Measurements from ENCODE around the gene MAD1L1.
A peak's percentile ranks its signal among the peaks of the same experiment; 100 is the strongest.

The MAD1L1 gene

DNA sequence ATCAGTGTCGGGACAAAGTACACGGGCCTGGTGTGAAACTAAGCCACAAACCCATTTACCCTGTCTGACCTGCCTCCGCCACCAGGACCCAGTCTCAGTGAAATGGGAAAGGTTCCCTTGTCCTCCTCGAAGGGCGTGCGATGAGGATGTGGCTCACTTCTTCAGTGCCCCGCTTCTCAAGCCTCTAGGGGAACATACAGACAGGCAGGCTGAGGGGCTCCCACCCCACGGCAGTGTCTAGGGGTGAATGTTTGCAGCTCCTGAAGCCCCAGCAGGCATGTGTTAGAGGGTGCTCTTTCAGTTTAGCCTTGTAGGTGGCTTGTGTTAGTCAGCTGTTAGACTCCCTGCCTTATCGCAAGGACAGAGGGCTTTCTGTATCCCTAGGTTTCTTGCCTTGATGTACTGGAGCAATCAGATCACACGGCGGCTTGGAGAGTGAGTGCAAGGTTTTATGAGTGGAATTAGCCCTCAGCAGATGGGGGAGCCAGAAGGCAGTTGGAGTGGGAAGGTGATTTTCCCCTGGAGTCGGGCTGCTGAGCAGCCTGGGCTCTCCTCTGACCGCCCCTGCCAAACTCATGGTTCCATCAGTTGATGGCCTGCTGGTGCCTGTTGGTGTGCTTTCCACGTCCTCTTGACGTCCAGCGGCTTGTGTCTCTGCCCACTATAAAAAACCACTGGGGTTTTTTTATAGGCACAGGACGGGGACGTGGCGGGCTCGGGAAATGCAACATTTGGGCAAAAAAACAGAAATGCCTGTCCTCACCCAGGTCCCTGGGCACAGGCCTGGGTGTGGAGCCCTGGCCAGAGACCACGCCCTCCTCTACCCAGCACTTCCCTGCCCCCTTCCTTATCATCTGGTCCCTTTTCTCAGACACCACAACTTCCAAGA, 10.0 kb upstream of the MAD1L1 start:
- DNase-seq (ENCODE audit: low read depth in 2 of 2) = no peak

DNA sequence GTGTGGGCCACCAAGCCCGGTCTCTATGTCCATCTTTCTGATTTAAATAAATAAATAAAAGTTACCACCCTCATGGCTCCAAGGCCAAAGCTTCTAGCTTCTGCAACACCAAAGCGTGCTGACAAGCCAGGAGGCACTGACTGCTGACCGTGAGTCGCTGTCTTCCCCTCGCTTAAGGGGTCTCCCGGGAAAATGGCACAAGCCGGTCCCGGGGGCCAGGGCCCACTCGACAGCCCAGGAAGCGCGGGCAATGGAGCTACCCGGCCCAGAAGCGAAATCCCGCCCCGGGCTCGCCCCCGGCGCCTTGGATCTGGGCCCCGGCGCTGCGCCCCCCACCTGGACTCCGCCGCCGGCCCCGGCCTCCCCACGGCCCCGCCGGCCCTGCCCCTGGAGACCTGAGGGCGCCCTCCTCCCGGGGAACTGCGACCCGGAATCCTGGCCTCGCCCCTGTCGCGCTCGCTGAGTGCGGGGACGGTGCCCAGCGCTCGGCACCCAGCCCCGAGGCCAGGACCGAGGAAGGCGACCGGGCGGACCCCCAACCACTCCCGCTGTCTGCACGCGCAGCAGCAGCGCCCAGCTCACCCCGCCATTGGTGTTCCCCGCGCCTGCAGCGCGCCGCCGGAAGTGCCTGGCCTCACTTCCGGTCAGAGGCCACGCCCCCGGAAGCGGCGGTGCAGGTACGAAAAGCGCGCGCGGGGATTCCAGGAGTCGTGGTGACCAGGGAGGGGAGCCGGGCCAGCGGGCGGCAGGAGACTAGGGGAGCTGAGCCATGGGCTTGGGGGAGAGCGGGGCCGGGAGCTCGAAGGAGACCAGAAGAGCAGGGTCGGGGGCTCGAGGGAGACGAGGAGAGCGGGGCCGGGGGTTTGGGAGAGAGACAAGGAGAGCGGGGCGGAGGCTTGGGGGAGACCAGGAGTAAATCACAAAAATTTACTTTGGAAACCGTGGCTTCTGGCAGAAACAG, 9.1 kb upstream of the MAD1L1 start, which contains the start of the genes MRM2 and NUDT1:
Gene MRM2, minus strand, starts transcription at position 626 of the 961 bp plus-strand sequence. Its CDS starts 36 bp downstream, at position 590.
Gene NUDT1, plus strand, starts transcription at position 647 of the 961 bp plus-strand sequence. CDS start 2,349 bp downstream, outside the sequence.
- DNase-seq (ENCODE audit: low read depth in 2 of 2) = peak; percentile 35 to 66

DNA sequence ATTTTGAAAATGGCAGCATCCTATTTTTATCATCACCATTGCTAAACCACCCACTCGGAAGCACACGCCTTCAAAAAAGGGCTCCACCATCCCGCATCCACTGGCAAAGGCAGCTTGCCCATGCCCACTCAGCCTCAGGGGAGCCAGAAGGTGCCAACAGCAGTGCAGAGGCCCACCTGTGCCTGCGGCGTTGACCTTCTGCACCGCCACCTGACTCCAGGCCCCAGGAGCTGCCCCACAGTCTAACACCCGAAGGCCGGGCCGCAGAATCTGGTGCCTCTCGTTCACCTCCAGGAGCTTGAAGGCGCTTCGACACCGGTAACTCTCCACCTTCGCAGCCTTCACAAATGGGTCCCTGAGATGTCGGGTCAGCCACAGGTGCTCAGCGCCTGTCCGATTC, 6.5 kb upstream of the MAD1L1 start:
- no peak for DNase-seq (ENCODE audit: low read depth in 2 of 2)

DNA sequence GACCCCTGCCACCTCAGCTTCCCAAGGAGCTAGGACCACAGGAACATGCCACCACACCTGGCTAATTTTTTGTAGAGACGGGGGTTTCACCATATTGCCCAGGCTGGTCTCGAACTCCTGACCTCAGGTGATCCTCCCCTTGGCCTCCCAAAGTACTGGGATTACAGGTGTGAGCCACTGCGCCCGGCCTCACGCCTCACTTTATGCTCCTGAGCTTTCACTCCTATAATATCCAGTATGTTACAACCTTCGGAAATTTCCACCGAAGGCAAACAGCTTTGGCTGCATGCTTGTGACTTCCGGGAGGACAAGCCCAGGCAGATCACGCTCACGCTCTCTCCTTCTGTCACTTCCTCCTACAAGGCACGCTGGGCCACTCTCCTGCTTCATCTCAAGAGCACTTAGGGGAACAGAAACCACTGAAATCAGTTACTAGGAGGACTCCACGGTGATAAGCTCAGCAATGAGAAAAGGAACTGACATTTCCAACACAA, 4.4 kb upstream of the MAD1L1 start:
- no peak for DNase-seq (ENCODE audit: low read depth in 2 of 2)

DNA sequence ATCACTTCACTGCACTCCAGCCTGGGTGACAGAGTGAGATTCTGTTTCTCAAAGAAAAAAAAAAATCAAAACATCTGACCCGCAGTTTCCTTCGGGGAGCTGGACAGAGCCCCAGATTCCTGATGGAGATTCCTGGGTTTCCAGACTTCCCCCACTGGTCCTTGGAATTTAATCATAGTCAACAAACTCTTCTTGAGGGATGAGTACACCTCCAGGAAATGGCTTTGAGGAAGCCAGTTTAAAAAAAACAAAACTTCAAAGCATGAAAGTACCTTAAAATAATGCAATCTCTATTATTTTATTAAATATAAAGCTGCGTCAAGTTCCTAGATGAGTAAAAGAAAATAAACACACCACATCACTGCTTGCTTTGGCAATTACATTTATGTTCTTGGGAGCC, 1.2 kb upstream of the MAD1L1 start:
- DNase-seq (ENCODE audit: low read depth in 2 of 2) = no peak

DNA sequence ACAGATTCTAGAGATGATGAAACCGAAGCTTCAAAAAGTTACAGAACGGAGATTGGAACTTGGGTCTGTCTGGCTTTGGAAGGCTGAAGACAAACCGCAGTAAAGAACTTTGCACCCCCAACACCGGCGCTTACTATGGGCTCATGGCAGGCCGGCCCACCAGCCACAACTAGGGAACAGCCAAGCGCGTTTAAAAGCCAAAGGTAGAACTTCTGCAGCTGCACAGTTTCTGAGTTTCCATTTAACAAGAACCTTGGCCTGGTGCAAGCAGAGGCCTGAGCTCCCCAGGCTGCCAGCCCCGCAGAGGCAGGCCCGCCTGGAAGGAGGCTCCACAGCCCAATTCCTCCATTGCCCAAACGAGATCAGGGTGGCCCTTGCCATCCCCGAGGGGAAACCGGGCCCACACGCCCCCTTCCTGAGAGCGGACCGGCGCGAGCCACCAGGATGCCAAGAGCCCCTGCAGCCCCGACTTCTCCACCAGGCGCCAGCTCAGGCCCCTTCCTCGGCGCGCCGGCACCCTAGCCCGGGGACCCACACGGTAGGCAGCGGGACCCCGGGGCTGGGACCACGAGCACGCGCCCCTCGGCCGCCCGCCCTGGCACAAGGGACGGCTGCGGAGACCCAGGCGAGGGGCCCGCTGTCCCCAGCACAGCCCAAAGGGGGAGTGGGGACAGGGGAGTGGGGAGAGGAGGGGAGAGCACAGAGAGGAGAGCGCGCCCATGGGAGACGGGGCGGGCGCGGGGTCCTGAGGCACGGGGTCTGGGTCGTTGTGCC, 566 bp downstream of the MAD1L1 start:
- DNase-seq (ENCODE audit: low read depth in 2 of 2) = no peak

DNA sequence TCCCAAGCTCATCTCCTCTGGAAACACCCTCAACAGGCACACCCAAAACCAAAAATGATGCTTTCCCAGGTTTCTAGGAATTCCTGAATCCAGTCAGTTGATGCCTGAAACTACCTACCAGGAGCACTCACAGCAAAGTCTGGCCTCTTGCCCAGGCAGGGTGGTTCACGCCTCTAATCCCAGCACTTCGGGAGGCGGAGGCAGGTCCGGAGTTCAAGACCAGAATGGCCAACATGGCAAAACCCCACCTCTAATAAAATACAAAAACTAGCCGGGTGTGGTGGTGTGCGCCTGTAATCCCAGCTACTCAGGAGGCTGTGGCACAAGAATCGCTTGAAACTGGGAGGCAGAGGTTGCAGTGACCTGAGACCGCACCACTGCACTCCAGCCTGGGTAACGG, 1.9 kb downstream of the MAD1L1 start:
- DNase-seq (ENCODE audit: low read depth in 2 of 2) = no peak

DNA sequence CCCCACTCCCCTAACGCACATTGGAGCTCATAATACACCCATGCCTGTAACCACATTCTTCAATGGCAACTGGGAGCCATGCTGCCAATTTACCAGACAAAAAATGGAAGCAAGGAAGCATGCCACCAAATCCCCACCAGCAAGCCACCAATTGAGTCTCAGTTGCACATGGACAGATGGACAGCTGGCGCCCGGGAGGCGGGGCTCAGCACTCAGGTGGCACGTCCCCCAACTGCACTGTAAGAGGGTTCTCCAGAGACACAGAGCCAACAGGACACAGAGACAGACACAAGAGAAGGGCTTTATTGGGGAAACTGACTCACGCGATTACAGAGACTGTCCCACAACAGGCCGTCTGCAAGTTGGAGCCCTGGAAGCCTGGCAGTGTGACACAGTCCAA, 2.5 kb downstream of the MAD1L1 start:
- DNase-seq (ENCODE audit: low read depth in 2 of 2) = no peak

DNA sequence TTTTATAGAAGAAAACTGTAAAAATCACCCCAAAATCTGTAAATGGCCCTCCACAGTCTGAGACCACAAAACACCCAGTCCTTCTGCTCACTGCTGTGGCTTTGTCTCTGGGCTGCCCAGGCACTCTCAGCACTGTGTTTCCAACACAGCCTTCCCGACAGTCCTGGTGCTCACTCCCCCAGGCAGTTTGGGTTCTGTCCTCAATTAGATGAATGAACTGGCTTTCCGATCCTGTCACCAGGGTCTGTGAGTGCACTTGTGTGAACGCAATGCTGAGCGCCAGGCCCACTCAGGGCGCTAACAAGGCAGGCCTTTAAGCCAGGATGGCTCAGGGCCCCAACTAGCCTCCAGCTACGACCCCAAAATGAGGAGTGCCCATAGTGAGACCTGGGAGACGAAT, 3.3 kb downstream of the MAD1L1 start:
- DNase-seq (ENCODE audit: low read depth in 2 of 2) = no peak

DNA sequence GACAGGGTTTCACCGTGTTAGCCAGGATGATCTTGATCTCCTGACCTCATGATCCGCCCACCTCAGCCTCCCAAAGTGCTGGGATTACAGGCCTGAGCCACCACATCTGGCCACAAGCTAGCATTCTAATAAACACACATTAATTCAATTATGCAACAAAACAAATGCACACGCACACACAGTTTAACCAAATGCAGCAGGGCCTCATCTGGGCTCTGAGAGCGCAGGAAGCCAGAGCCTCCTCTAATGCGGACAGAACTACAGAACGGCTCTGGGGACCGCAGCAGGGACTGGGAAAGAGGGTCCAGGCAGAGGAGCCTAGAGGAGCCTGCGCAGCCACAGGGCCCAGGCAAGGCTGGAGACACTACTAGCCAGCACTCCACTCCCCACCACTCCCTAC, 3.8 kb downstream of the MAD1L1 start:
- no peak for DNase-seq (ENCODE audit: low read depth in 2 of 2)

DNA sequence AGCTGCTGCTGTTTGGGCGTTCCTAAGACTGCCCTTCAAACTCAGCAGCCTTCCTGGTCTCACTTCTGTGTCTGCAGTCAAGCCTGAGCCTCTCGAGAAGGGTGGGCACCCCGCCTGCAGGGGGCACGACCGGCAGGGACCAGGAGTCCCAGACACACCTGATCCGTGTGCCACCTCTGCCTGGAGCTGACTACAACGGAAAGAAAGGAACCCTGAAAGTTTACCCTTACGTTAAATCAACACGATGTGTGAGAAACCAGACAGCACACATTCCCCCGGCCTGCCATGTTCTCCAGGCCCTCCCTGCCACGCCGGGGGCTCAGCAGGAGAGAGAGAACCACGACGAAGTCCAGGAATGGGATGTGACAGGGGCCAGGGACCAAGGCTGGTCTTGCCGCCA, 5.0 kb downstream of the MAD1L1 start:
- no peak for DNase-seq (ENCODE audit: low read depth in 2 of 2)

DNA sequence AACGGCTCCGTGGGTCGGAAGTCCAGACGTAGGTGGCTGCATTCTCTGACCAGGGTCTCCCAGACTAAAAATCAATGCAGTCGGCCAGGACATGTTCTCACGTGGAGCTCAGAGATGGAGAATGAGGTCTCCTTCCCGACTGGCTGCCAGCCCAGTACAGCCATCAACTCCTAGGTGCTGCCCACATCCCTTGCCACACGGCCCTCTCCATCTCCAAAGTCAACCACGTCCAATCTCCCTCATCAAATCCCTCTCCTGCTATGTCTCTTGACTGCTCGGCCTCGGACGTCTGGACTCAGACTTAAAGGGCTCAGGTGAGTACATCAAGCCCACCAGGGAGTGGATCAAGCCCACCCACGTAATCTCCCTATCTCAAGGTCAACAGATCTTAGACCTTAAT, 6.9 kb downstream of the MAD1L1 start:
- no peak for DNase-seq (ENCODE audit: low read depth in 2 of 2)

DNA sequence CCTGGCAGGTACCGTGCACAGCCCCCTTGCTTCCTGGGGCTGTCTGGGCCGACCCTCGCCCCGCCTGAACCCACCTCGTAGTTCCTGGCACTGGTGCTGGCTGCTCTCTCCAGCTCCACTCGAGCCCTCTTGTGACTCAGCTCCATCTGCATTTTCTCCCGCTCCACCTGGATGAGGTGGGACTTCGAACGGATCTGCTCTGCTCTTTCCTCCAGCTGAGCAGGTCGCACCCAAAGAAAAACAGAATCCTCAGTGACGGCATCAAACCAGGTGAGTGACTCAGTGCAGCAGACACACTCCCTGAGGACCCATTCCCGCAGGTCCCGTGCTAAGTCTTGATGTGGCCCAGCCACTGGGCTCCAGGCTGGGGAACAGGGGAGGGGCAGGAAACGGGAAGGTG, 7.4 kb downstream of the MAD1L1 start:
- no peak for DNase-seq (ENCODE audit: low read depth in 2 of 2)

DNA sequence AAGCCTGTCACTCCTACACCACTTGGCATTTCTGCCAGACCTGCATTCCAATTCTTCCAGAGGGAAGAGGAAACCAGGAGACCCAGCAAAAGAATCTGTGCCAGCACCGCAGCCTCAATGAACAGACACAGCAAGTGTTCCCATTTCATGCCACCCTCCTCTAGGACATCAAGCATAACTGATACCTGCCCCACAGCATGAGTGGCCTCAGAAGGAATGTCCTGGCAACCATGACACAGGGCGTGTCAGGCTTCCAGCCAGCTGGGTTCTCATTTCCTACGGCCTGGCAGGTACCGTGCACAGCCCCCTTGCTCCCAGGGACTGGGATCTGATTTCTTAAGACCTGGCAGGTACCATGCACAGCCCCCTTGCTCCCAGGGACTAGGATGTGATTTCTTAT, 7.8 kb downstream of the MAD1L1 start:
- DNase-seq (ENCODE audit: low read depth in 2 of 2) = no peak

DNA sequence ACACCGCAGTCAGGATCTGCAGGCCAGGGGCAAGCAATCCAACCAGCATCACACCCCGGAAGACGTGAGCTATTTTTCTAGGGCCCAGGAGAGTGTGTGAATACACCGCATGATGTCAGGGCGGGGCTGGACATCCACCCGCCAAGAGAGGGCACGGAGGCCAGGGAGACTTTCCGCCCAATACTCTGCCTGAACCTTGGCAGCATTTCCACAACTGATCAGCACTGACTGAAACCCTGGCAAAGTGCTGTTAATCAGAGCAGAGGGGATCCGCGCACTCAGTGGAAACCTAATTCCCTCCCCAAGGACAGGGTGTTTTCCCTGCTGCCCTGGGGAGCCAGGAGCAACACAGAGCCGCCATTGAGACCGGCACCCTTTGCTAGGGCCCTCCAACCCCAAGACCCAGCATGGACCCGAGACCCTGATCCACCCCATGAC, 8.2 kb downstream of the MAD1L1 start:
- DNase-seq (ENCODE audit: low read depth in 2 of 2) = no peak

DNA sequence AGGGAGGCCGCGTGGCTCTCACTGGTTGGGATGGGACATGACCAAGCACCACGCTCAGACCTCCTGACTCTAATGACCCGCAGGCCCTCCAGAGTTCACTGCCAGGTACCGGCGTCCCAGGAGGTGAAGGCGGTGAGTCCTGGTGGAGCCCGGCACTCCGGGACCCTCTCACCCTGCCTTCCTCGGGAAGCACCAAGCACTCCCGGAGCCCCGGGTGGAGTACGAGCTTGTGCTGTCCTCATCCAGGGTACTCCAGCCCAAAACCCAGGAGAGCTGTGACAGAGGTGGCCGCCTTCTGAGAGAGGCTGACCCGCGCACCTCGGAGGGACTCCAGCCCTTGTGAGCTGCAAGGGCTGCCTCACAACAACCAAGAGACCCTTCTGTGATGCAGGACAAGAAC, 9.4 kb downstream of the MAD1L1 start:
- no peak for DNase-seq (ENCODE audit: low read depth in 2 of 2)

DNA sequence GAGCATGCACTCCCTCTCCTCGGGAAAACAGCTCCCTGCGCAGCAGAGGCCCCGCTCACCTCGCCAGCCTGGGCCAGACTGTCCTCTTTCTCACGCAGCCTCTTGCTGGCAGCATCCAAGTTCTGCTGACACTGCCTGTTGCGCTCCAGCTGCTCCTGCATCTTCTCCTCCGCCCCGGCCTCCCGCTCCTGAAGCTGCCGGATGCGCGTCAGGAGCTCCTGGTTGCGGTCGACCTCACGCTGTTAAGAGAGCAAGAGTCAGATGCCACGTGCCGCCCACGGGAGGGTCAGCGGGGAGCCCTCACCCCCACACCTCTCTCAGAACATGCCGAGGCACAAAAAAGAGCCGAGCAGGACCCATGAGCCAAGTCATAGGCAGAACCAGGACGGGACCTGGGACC, 10.2 kb downstream of the MAD1L1 start:
- DNase-seq (ENCODE audit: low read depth in 2 of 2) = no peak

DNA sequence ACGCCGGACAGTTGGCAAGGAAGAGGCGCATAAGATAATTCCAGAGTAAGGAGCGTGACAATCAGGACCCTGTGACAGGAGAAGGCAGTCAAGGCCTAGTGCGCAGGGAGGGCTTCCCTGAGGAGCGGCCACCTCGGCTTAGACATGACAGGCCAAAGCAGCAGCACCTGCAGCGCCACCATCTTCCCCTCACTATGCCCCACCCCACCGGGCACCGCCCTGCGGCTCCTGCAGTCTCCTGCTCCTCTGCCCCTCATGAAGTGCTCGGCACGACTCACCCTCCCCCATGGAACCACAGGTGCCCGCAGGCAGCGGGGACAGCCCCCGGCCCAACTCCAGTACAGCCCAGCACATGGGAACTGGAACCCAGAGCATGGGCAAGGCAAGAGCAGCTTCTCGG, 11.8 kb downstream of the MAD1L1 start:
- no peak for DNase-seq (ENCODE audit: low read depth in 2 of 2)

DNA sequence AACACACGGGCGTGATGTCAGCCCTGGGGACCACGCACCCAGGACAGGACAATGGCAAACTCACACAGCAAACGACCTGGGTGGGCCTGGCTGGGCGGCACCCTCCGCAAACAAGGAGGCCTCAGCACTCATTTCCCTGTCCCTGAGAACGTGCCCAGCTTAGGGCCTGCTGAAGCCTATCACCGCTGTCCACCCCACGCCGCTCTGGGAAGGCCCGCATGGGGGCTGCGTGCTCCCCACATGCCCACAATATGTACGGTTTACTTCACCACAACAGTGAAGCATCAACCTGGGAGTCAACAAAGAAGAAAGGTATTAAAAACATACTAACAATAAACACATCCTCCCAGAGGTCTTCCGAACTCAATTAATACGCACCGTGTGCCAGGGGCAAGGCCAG, 12.2 kb downstream of the MAD1L1 start:
- no peak for DNase-seq (ENCODE audit: low read depth in 2 of 2)

DNA sequence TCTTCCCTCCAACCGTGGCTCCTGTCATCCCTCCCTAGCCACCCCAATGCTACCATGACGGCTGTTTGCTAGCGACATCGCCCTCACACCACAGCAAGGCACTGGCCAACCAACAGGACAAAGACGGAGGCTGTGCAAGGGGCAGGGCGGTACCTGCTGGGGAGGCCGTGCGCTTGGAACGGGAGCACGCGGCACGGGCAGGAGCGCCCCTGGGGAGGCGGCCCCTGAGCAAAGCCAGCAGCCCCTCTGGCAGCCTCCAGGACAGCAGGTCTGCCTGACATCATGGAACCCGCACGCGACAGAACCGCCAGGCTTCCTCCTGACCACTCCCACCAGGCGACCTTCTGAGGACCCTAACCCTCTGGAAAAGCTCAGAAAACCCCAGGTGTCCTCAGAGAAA, 12.7 kb downstream of the MAD1L1 start:
- no peak for DNase-seq (ENCODE audit: low read depth in 2 of 2)

DNA sequence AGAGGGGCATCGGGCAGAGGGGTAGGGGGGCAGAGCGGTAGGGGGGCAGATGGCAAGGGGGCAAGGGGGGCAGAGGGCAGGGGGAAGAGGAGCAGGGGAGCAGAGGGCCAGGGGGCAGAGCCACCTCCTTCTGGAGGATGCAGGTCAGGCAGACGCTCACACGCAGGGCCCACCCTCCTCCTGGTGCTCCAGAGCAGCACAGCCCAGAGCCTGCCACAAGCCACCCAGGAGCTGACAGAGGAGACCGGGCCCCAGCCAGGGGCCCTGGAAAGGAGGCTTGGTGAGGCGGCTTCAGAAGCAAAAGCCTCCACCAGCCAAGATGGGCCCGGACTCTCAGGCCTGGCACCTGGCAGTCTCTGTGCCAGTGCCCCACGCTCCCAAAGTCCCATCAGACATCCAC, 13.1 kb downstream of the MAD1L1 start:
- no peak for DNase-seq (ENCODE audit: low read depth in 2 of 2)

DNA sequence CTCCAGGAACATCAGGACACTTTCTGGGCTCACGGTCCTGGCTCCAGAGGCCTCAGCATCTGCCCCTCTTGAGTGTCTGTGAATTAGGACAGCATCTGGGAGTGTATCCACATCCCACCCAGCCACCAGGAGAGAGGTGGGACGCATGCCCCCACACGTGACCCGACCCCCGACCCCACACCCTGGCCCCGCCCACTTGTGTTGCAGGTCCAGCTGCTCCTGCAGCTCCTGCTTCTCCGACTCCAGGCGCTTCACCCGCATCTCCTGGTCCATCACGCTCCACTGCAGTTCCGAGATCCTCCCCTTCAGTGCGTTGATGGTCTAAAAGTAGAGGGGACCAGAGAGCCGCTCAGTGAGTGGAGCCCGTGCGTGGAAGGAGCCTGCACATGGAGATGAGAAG, 13.6 kb downstream of the MAD1L1 start:
- no peak for DNase-seq (ENCODE audit: low read depth in 2 of 2)
